ENCODE measurements around the gene LZTFL1.
A peak's percentile ranks its signal among the peaks of the same experiment; 100 is the strongest.
"Not testable (repeated sequence)": the region's sequence is repeated elsewhere in the genome, so short reads cannot be mapped to it uniquely, and the experiment has no call there.

The LZTFL1 gene

GRCh38 chr3:45864760-45865519, 23.0 kb upstream of the LZTFL1 start:
- no peak for DNase-seq (ENCODE audit: low read depth)

GRCh38 chr3:45861043-45861719, 19.3 kb upstream of the LZTFL1 start:
- no peak for DNase-seq (ENCODE audit: low read depth)

GRCh38 chr3:45860481-45860880, 18.6 kb upstream of the LZTFL1 start:
- DNase-seq (ENCODE audit: low read depth) = no peak

- DNase-seq (ENCODE audit: low read depth) = no peak
Observed at GRCh38 chr3:45858809-45859543, 17.1 kb upstream of the LZTFL1 start.

GRCh38 chr3:45857024-45857423, 15.1 kb upstream of the LZTFL1 start:
- DNase-seq (ENCODE audit: low read depth) = not testable (repeated sequence)

- not testable (repeated sequence) for DNase-seq (ENCODE audit: low read depth)
Observed at GRCh38 chr3:45856323-45856722, 14.4 kb upstream of the LZTFL1 start.

GRCh38 chr3:45852828-45853227, 10.9 kb upstream of the LZTFL1 start:
- no peak for DNase-seq (ENCODE audit: low read depth)

- DNase-seq (ENCODE audit: low read depth) = no peak
Observed at GRCh38 chr3:45848392-45848791, 6.5 kb upstream of the LZTFL1 start.

GRCh38 chr3:45844616-45845015, 2.7 kb upstream of the LZTFL1 start:
- DNase-seq (ENCODE audit: low read depth) = no peak

GRCh38 chr3:45842851-45843625, 1.1 kb upstream of the LZTFL1 start:
- DNase-seq (ENCODE audit: low read depth) = no peak

- peak; percentile 38 for DNase-seq (ENCODE audit: low read depth)
Observed at GRCh38 chr3:45841420-45841756, 531 bp downstream of the LZTFL1 start.

- DNase-seq (ENCODE audit: low read depth) = no peak
Observed at GRCh38 chr3:45838466-45838865, 3.5 kb downstream of the LZTFL1 start.

- DNase-seq (ENCODE audit: low read depth) = peak; percentile 26
Observed at GRCh38 chr3:45832699-45833098, 9.2 kb downstream of the LZTFL1 start.

- DNase-seq (ENCODE audit: low read depth) = no peak
Observed at GRCh38 chr3:45830121-45830520, 11.8 kb downstream of the LZTFL1 start.

- no peak for DNase-seq (ENCODE audit: low read depth)
Observed at GRCh38 chr3:45826908-45827307, 15.0 kb downstream of the LZTFL1 start.

- no peak for DNase-seq (ENCODE audit: low read depth)
Observed at GRCh38 chr3:45826321-45826720, 15.6 kb downstream of the LZTFL1 start.

- DNase-seq (ENCODE audit: low read depth) = no peak
Observed at GRCh38 chr3:45821127-45821526, 20.8 kb downstream of the LZTFL1 start.

GRCh38 chr3:45819543-45819942, 22.4 kb downstream of the LZTFL1 start:
- no peak for DNase-seq (ENCODE audit: low read depth)

GRCh38 chr3:45817831-45818522, 23.9 kb downstream of the LZTFL1 start:
- DNase-seq (ENCODE audit: low read depth) = peak; percentile 94

GRCh38 chr3:45816544-45816943, 25.4 kb downstream of the LZTFL1 start:
- DNase-seq (ENCODE audit: low read depth) = peak; percentile 47

- DNase-seq (ENCODE audit: low read depth) = no peak
Observed at GRCh38 chr3:45814322-45814721, 27.6 kb downstream of the LZTFL1 start.

Measured in ELR (cell line).